GM18526 (cell line): ENCODE measurements around the gene BSND.

Experiments
- POLR2A ChIP-seq: IDR thresholded peaks from 3 replicates; pipeline ENCODE4 v1.6.1; 2011; ENCODE audit not compliant: insufficient read length; ENCODE audit errors: extremely low read depth

Gene BSND

GRCh38 chr1:54984131-54984842 lies 14.4 kb upstream of the BSND start:
- no peak for TF ChIP-seq POLR2A

- TF ChIP-seq POLR2A = no peak
Measured at GRCh38 chr1:54985556-54985955, 13.2 kb upstream of the BSND start.

GRCh38 chr1:54986025-54986424 lies 12.7 kb upstream of the BSND start:
- TF ChIP-seq POLR2A = no peak

- no peak for TF ChIP-seq POLR2A
Measured at GRCh38 chr1:54986533-54986932, 12.2 kb upstream of the BSND start.

DNA sequence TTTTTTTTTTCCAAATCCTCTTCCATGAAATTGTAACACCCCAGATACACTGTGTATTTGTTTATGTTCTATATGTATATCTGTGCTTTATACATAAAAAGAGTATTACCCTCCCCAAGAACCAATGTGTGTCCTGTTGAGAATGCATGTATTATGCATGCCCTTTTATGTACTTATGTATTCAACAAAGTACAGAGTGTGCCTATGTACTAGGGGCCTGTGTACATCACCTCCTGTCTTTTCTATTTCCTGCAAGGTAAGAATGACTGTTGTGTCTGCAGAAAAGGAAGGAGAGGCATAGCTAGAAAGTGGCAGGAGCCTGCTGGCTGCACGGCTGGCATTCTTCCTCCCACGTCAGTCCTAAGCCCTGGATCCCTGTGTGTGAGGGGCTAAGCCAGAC lies 11.3 kb upstream of the BSND start:
- no peak for TF ChIP-seq POLR2A

DNA sequence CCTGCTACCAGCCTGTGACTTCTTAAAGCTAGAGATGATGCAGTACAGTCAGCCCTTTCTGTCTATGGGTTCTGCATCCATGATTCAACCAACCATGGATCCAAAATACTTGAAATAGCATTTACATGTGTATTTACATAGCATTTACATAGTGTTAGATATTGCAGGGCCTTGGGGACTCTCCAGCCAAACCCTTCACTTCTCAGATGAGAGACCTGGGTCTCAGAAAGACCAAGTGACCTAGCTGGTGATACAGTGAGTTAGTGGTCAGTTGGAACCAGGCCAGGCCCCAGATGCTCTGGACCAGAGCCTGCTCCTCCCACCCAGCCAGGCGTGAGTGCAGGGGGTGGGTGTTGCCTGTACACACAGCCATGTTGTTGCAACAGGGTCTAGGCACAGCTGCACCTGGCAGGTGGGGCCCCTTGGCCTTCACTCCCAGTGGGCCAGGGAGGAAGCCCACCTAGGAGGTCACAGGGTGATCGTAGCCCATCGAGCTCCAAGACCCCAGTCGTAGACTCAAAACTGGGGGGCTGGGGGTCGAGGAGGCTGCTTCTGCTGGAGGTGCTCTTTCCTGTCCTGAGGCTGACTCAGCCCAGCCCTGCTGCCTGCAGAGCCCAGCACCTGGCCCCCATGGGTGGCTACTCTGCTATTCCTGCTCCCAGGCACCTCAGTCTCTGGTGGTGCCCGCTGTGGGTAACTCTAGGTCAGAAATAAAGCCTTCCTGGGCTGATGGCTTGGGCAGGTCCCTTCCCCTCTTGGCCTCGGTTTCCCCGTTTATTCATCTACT lies 10.6 kb upstream of the BSND start:
- no peak for TF ChIP-seq POLR2A

DNA sequence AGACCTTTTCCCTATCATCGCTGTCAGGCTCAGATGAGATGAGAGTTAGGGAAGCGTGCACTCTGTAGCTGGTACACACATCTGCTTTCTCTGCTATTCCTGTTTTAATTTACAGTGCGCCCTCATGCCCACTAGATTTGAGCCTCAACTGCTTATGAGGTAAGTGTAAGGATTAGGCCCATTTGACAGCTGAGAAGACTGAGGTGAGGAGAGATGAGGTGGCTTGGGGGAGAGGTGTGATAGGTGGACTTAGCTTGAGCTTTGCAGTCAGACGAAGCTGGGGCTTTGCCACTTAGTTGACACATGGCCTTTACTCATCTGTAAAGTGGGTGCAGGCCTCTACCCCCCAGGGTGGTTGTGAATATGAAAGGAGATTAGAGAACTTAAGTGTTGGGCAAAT lies 9.8 kb upstream of the BSND start:
- no peak for TF ChIP-seq POLR2A

DNA sequence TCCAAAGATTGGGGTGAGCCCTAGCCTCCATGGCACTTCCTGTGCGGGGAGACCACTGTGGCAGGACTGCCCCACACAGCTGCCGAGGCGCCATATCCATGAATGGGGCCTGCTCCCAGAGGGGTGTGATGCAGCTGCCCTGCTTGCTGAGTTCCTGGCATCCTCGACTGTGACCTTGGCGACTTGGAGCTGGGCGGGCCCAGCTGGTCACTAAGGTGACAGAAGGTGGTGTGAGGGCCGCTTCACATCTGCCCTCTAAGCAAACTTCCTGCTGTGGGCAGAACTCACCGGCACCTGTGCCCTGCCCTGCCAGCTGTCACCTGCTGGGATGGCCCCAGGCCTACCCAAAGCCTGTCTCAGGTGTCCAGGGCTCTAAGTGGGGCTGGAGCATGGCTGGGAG lies 9.3 kb upstream of the BSND start:
- no peak for TF ChIP-seq POLR2A

DNA sequence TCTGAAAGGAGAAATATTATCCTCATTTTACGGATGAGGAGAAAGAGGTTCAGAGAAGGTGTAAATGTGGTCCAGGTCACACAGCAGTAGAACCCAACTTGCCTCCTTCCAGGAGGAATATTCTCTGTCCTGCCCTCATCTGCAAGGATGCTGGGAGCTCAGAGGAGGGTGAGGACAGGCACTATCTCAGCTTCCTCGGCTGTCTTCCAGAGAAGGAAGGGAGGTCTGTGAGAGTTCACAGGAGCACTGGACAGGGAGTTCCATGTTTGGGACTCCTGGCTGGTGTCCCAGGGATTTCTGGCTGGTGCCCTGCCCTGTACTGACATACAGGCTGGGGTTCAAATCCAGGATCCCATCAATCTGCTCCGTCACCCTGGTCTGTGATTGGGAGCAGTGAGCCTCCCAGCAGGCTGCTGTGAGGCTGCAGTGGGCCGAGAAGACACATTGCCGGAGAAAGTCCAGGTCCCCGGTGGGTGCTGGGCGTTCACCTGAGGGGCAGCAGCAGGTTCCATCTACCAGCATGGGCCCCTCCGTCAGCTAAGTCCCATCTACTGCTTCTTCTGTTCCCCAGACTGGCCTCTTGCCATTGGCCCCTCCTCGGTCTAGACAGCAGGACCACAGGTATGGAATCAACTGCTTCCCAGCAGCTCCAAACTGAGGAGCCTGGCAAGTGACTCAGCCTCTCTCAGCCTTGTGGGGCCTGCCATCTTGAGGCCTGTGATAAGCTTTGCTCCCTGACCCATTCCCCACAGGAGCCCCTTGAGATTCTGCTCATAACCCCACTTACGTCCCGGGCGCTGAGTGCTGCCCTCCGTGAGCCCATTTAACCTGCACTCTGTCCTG lies 8.5 kb upstream of the BSND start:
- TF ChIP-seq POLR2A = no peak

DNA sequence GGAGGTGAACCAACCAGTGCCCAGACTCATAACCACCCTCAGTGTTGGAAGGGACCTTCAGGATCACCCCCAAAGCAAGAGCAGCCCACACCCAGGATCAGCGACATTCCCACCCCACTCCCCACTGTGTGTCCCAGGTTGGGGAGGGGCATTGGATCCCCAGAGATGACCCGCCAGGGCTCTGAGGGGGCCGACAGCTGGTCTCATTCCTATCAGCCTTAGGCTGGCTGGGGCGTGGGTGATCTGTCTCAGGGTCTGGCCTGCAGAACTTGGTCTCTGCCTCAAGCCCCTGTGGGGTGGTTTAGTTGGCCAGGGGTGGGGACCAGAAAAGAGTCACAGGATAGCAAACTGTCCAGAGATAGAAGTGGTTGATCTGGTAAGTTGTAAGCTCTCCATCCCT lies 7.8 kb upstream of the BSND start:
- TF ChIP-seq POLR2A = no peak

DNA sequence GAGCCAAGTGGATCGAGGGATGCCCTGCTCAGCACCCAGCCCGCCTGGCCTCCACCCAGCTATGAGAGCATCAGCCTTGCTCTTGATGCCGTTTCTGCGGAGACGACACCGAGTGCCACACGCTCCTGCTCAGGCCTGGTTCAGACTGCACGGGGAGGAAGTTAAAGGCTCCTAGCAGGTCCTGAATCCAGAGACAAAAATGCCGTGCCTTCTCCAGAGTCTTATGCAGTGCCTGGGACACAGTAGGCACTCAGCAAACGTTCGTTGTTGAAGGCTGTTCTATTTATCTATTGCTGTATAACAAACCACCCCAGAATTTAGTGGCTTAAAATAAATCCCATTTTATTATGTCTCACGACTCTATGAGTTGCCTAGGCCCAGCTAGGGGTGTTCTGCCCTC lies 6.8 kb upstream of the BSND start:
- no peak for TF ChIP-seq POLR2A

DNA sequence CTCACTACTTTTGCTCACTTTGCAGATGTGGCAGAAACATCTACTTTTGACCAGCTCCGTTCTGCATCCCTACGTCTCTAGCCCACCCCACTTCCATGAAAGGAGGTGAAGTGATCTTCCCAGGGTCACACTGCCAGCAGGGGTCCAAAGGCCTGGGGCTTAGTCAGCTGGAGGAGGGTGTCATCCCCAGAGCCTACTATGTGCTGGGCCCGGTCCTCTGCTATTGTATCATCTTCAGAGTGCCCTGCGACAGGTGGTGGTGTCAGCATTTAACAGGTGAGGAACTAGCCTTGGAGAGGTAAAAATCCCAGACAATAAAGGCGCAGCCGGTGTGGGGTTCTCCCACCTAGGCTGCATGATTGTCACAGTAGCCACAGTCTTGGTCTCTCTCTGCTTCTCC lies 5.6 kb upstream of the BSND start:
- TF ChIP-seq POLR2A = no peak

GRCh38 chr1:54994355-54994990 lies 4.3 kb upstream of the BSND start:
- TF ChIP-seq POLR2A = no peak

- no peak for TF ChIP-seq POLR2A
Measured at GRCh38 chr1:54995013-54995760, 3.5 kb upstream of the BSND start.

DNA sequence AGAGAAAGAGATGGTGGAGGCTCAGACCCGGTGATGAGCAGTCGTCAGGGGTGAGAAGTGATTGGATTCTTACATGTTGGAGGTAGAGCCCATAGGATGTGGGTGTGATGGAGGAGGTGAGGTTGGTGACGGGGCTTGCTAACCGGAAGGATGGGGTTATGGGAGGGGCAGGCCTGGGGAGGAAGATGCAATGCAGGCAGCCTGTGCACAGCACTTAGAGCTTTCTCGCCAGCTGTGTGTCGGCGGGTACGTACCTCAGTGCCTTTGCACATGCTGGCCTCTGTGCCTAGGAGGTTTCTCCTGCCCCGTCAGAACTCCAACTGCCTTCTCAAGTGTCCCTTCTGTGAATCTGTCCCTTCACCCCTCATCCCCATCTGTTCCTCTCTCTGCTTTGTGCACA lies 2.9 kb upstream of the BSND start:
- no peak for TF ChIP-seq POLR2A
